Esophagus (tissue), 2 donors: ENCODE results near the gene IL17REL. TPM values are rescaled to one million over a fixed set of nuclear protein-coding genes. Genes with fewer than 3 reads are reported as not detected.

Source experiments
- H3K27ac ChIP-seq, 2 donors: one replicate each; pipeline ENCODE4 v1.5.1; 2013; ENCODE audit warnings: low read depth in 2 of 2, mild to moderate bottlenecking in 2 of 2, inconsistent platforms in 1 of 2, low read length in 1 of 2, moderate library complexity in 1 of 2
- H3K27me3 ChIP-seq, 2 donors: one replicate each; pipeline ENCODE4 v1.6.1; 2013; ENCODE audit warnings: low read length in 2 of 2, control low read depth in 1 of 2, mild to moderate bottlenecking in 1 of 2; ENCODE audit not compliant: insufficient read depth in 2 of 2, control insufficient read depth in 1 of 2
- H3K36me3 ChIP-seq, 2 donors: one replicate each; pipeline ENCODE4 v1.6.1; 2013; ENCODE audit warnings: low read length in 1 of 2; ENCODE audit not compliant: control insufficient read depth in 2 of 2, insufficient read depth in 2 of 2
- H3K4me1 ChIP-seq, 2 donors: one replicate each; pipeline ENCODE4 v1.6.1; 2013; ENCODE audit warnings: low read length in 1 of 2; ENCODE audit not compliant: control insufficient read depth in 2 of 2, insufficient read depth in 2 of 2
- H3K4me3 ChIP-seq, 2 donors: one replicate each; pipeline ENCODE4 v1.5.1; 2013; ENCODE audit warnings: low read length in 2 of 2, mild to moderate bottlenecking in 2 of 2, low read depth in 1 of 2, moderate library complexity in 1 of 2
- H3K9me3 ChIP-seq, 2 donors: one replicate each; pipeline ENCODE4 v1.6.1; 2013; ENCODE audit warnings: mild to moderate bottlenecking in 2 of 2, low read depth in 1 of 2, low read length in 1 of 2, moderate library complexity in 1 of 2; ENCODE audit not compliant: control insufficient read depth in 2 of 2, insufficient read depth in 1 of 2
- WGBS, 2 donors: extraction: QIAGEN DNeasy Blood & Tissue Kit; methylation state at CpG; one replicate each; pipeline ENCODE4 v1.1.7; 2013; 5-methylcytosine and 5-hydroxymethylcytosine counted together
- polyA plus RNA-seq, 2 donors: library from polyadenylated mRNA; stranded (reverse); fragments of 200-250 nt; gene quantifications; one replicate each; pipeline ENCODE4 v1.2.3, GENCODE V29; 2013
- donor health status: healthy with polysubstance abuse.
- donor health status: Bipolar disorder and iron deficiency.

The IL17REL gene
- polyA plus RNA-seq, 2 donors, result not detected

GRCh38 chr22:50015451-50016307 is 3.1 kb upstream of the IL17REL start:
- Histone ChIP-seq H3K27me3 (peaks cover 3 to 13% of the 10 kb centered on the region in 2 donors), H3K4me3 (no peak overlapping the region), H3K36me3 (no peaks in the 10 kb centered on the region), H3K4me1 (peaks cover 8 to 12% of the 10 kb centered on the region in 2 donors), H3K9me3 (peaks cover 0 to 7% of the 10 kb centered on the region in 2 donors), H3K27ac (no peak overlapping the region)
- 45 to 50% methylated on average over 28 to 30 of the region's 30 CpGs for WGBS, 2 donors

- Histone ChIP-seq H3K9me3 (no peaks in the 10 kb centered on the region), H3K27me3 (peaks cover 3 to 16% of the 10 kb centered on the region in 2 donors), H3K36me3 (no peaks in the 10 kb centered on the region), H3K4me3 (no peak overlapping the region), H3K27ac (no peak overlapping the region), H3K4me1 (peaks cover 11 to 12% of the 10 kb centered on the region in 2 donors)
- WGBS, 2 donors, result 3 to 6% methylated on average over 55 to 91 of the region's 91 CpGs
These were observed 2.3 kb upstream of the IL17REL start for GRCh38 chr22:50014655-50015401.

GRCh38 chr22:50014053-50014501 is 1.5 kb upstream of the IL17REL start:
- WGBS, 2 donors, result 42 to 57% methylated on average over 16 of the region's 16 CpGs
- no peaks in the 10 kb centered on the region for H3K36me3 ChIP-seq
- H3K9me3 ChIP-seq, result no peaks in the 10 kb centered on the region
- H3K4me3 ChIP-seq, result no peak overlapping the region
- peaks cover 11 to 12% of the 10 kb centered on the region in 2 donors for H3K4me1 ChIP-seq
- peaks cover 3 to 16% of the 10 kb centered on the region in 2 donors for H3K27me3 ChIP-seq
- no peak overlapping the region for H3K27ac ChIP-seq

GRCh38 chr22:50011447-50012210 is 936 bp downstream of the IL17REL start:
- H3K36me3 ChIP-seq, result no peaks in the 10 kb centered on the region
- peaks cover 3 to 16% of the 10 kb centered on the region in 2 donors for H3K27me3 ChIP-seq
- H3K4me3 ChIP-seq, result no peak overlapping the region
- no peak overlapping the region for H3K27ac ChIP-seq
- 43 to 44% methylated on average over 18 of the region's 18 CpGs for WGBS, 2 donors
- H3K4me1 ChIP-seq, result peaks cover 11% of the 10 kb centered on the region in 2 donors
- no peaks in the 10 kb centered on the region for H3K9me3 ChIP-seq

GRCh38 chr22:50010676-50011446 is 1.7 kb downstream of the IL17REL start:
- Histone ChIP-seq H3K4me1 (peaks cover 9 to 11% of the 10 kb centered on the region in 2 donors), H3K4me3 (no peak overlapping the region), H3K9me3 (no peaks in the 10 kb centered on the region), H3K36me3 (no peaks in the 10 kb centered on the region), H3K27me3 (peaks cover under 1 to 16% of the 10 kb centered on the region in 2 donors), H3K27ac (no peak overlapping the region)
- 2 to 4% methylated on average over 41 to 60 of the region's 61 CpGs for WGBS, 2 donors

- Histone ChIP-seq H3K4me3 (no peak overlapping the region), H3K4me1 (peaks cover 9% of the 10 kb centered on the region in 2 donors), H3K36me3 (no peaks in the 10 kb centered on the region), H3K27me3 (peaks cover 0 to 16% of the 10 kb centered on the region in 2 donors), H3K27ac (no peak overlapping the region), H3K9me3 (no peaks in the 10 kb centered on the region)
- WGBS, 2 donors, result 68 to 69% methylated on average over 40 to 46 of the region's 46 CpGs
These were observed 2.5 kb downstream of the IL17REL start for GRCh38 chr22:50009765-50010675.

- H3K27me3 ChIP-seq, result peaks cover 0 to 11% of the 10 kb centered on the region in 2 donors
- H3K36me3 ChIP-seq, result no peaks in the 10 kb centered on the region
- no peak overlapping the region for H3K4me3 ChIP-seq
- H3K4me1 ChIP-seq, result peaks cover 3 to 4% of the 10 kb centered on the region in 2 donors
- H3K9me3 ChIP-seq, result no peaks in the 10 kb centered on the region
- no peak overlapping the region for H3K27ac ChIP-seq
- 91 to 92% methylated on average over 16 of the region's 16 CpGs for WGBS, 2 donors
These were observed 3.3 kb downstream of the IL17REL start for GRCh38 chr22:50009251-50009650.
